Inflammatory macrophage (primary cell): ENCODE data around the gene MESP2.

Experiments used
- DNase-seq, 2 donors: peaks; one replicate each; pipeline ENCODE4 v3.0.0-alpha.2; 2020 to 2022

Gene MESP2

DNA sequence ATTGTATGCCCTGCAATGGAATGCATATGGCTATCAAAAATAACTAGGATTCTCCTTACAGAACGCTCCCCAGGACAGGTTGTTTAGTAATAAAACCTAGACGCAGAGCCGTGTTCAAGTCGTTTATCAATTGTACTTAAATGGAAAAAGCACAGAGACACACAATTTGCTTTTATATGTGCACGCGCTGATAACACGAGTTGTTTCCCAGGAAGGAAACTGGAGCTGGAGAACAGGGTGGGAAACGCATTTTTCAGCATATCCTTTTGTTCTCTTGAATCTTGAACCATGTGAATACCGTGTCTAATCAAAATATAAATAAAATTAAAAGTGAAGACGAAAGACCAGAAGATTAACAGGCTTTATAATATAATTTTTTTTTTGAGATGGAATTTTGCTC, 42.2 kb downstream of the MESP2 start:
- no peak for DNase-seq

GRCh38 chr15:89820666-89821611, 44.8 kb downstream of the MESP2 start:
- DNase-seq = peak; percentile 93 to 94

- peak; percentile 58 to 80 for DNase-seq
Measured at GRCh38 chr15:89822026-89822425, 45.9 kb downstream of the MESP2 start.

GRCh38 chr15:89822611-89822950, 46.4 kb downstream of the MESP2 start:
- no peak for DNase-seq

DNA sequence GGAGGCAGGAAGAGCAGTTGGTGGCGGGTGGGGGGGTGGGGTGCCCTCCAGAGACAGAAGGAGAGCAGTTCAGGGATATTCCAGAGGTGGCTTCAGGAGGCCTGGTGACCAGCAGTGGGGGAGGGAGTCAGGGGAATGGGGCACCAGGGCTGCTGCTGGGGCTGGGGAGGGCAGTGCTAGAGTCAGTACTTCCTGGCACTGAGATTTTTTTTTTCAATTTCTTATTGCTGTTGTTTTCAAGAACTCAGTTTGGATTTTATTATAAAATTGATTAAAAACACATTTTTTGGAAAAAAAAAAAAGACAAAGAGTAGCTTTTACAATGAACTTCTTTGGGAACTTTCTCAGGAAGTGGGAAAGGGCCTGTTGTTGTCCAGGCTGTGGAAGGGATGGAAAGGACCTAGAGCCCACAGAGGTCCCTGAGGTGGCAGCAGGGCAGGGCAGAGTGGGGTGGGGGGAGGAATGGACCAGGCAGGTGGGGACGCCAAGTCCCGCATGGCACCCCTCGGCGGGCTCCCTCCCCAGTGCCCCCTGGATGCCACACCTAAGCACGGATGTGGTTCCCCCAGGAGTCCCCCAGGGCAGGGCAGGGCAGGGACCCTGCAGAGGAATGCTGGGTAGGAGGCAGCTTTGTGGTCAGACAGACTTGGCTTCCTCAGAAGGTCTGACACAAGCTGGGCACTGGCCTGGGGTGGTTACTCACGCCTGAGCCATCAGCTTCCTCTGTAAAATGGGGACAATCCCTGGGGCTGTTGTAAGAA, 47.0 kb downstream of the MESP2 start:
- peak; percentile 87 for DNase-seq

DNA sequence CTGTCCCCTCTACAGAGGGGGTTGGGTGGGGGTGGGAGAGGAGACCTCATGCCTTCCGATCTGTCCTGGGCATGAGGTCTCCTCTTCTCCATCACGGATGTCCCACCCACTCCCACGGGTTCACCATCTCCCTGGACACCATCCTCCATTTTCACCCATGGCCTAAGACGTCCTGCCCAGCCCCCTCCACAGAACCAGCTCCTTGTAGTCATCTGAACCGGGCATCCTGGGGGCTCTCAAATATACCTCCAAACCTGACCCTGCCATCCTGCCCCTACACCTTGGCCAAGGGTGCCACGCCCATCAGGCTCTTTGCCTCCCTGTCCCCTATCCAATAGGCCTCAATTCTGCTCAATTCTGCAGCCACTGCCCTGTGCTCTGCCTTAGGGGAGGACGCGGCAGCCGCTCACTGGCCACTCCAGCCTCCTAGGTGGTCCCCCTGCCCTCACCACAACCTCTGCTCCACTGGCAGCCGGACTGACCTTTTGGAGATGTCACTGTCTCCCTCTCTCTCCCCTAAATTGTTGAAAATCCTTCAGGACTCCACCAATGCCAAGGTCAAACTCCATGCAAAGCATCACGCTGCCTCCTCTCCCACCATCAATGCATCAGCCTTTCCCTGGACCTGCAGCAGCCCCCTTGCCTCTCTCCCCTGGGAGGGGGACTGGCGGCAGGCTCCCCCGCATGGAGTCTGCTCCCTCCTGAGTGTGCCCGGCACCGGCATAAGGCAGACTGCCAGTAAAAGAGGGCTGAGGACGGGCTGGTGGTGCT, 47.9 kb downstream of the MESP2 start:
- DNase-seq = no peak

DNA sequence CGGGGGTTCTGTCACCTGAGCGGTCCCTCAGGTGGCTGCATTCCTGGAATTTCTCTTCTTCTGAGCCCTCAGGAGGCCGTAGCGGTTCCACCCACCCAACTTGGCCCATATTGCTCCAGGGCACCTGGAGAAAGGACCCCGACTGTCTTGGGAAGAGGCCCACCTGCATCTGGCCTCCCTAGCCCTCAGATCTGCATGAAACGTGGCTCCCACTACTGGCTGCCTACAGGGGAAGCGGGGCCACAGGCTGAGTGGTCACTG, 48.4 kb downstream of the MESP2 start:
- no peak for DNase-seq

GRCh38 chr15:89825271-89825940, 49.3 kb downstream of the MESP2 start:
- peak; percentile 87 to 96 for DNase-seq

DNA sequence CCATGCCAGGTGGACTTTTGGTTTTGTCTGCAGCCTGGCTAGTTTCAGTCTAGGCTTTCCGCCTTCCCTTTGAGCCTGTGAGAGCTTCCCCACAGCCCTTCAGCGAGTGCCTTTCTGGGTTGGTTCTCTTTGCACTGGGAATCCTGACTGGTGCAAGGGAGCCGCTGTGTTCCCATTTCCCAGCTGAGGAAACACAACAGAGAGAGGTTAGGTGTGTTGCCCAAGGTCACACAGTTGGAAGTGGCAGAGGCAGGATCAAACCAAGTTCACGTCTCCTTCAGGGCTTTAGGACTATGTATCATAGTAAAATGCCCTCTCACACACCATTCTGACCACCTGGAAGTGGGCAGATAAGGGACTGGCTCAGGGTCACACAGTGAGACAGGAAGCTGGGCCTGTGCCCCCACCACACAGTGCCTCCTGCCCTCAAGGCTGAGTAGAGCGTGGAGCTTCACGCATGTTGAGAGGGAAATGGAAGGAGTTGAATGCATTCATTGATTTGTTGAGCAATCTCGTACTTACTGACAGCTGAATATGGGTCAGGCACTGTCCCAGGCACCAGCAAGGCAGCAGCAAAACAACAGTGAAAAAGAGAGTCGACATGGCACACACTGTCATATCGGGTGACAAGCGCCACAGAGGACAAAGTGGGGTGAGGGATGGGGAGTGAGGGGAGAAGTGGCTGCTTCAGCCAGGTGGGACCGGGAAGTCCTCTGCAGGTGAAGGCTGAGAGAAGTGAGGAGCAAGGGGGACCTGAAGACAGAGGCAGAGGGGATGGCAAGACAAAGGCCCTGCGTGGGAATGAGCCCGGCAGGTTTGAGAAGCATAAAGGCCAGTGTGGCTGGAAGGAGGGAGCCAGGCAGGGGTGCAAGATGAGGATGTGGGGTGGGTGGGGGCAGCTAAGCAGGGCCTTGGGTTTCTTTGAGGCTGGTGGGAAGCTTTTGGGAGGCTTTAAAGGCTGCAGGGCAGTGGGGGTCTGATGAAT, 50.8 kb downstream of the MESP2 start:
- no peak for DNase-seq

DNA sequence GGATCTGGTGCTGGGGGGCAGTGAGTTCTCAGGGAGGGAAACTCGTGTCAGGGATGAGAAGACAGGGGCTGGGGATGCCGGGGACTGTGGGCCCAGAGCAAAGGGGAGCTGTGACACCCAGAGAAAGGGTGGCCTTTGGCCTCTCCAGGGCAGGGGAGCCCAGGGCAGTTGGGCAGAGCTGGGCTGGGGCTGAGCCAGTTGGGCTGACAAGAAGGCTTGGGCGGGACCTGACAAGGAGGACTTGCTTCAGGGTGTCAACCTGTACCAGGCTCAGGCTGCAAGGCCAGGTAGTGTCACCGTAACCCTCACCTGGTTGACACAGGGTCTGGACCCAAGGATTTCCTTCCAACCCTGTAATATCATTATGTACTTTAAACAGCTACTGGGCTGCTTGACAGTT, 51.7 kb downstream of the MESP2 start:
- DNase-seq = no peak
